Upper lobe of left lung (tissue), 6 donors: ENCODE data around the gene TCHP. TPM values are rescaled to one million over a fixed set of nuclear protein-coding genes. Genes with fewer than 3 reads are reported as not detected.
A peak's percentile ranks its signal among the peaks of the same experiment; 100 is the strongest.

Experiments
- ATAC-seq, 2 donors: fragments of 200-7000 bp; cut with Tn5 transposase; one replicate each; pipeline ENCODE4 v1.9.1; 2022; ENCODE audit warnings: mild to moderate bottlenecking in 2 of 2, moderate library complexity in 2 of 2; ENCODE audit not compliant: low FRiP score in 2 of 2
- DNase-seq, 2 donors: peaks; one replicate each; pipeline ENCODE4 v3.0.0-alpha.2; 2019 to 2020
- H3K27ac ChIP-seq, 4 donors: fragments of 200-600 bp; sonication (generic); one replicate each; pipeline ENCODE4 v1.5.1; 2016 to 2019
- H3K27me3 ChIP-seq, 4 donors: fragments of 200-600 bp; sonication (generic); one replicate each; pipeline ENCODE4 v1.5.1; 2017 to 2019
- H3K36me3 ChIP-seq, 4 donors: fragments of 200-600 bp; sonication (generic); one replicate each; pipeline ENCODE4 v1.5.1; 2016 to 2019
- H3K4me1 ChIP-seq, 4 donors: fragments of 200-600 bp; sonication (generic); one replicate each; pipeline ENCODE4 v1.5.1; 2018 to 2019
- H3K4me3 ChIP-seq, 4 donors: fragments of 200-600 bp; sonication (generic); one replicate each; pipeline ENCODE4 v1.5.1; 2017 to 2019; ENCODE audit warnings: mild to moderate bottlenecking in 2 of 4, moderate library complexity in 1 of 4
- H3K9me3 ChIP-seq, 4 donors: fragments of 200-600 bp; sonication (generic); one replicate each; pipeline ENCODE4 v1.5.1; 2018 to 2019
- EP300 ChIP-seq, 4 donors: sonication (generic); formaldehyde crosslinking; IDR thresholded peaks; one replicate each; pipeline ENCODE4 v1.5.1; 2017; ENCODE audit warnings: antibody characterized with exemption in 4 of 4, control low read depth in 2 of 4
- POLR2A ChIP-seq, 4 donors: fragments of 450-650 bp; IDR thresholded peaks; one replicate each; pipeline ENCODE4 v1.5.1; 2016 to 2017; ENCODE audit warnings: antibody characterized with exemption in 4 of 4, mild to moderate bottlenecking in 2 of 4
- POLR2AphosphoS5 ChIP-seq, 2 donors: sonication (generic); formaldehyde crosslinking; IDR thresholded peaks; one replicate each; pipeline ENCODE4 v1.5.1; 2017; ENCODE audit warnings: antibody characterized with exemption in 2 of 2
- WGBS, 2 donors: methylation state at CpG; one replicate each; pipeline ENCODE4 v1.1.5; 2017 to 2018; 5-methylcytosine and 5-hydroxymethylcytosine counted together
- total RNA-seq, 6 donors: library from RNA; depleted of rRNA in 4 of 6; stranded (reverse); fragments of >200 nt in 4 of 6; gene quantifications; one replicate each; pipeline versions ENCODE4 v1.1.0 to v1.2.1, GENCODE V29; 2016 to 2021
- TF ChIP-seq, protein P1 (sequence below), 6 experiments: fragments of 450-650 bp in 4 of 6; fragments of 200-600 bp in 2 of 6; sonication (generic) in 2 of 6; IDR thresholded peaks; one replicate each; pipeline ENCODE4 v1.5.1; 2016 to 2019; ENCODE audit warnings: antibody characterized with exemption in 6 of 6
- donor health status: DM: no; HTN: no; CAD: no; lungs with moderate emphysema.
- donor health status: DM: no; HTN: yes; CAD: no; lungs with severe emphysema.

TCHP gene
- total RNA-seq, 6 donors from 2014 or later = 10.5 to 90.1 (median 29.7) TPM

DNA sequence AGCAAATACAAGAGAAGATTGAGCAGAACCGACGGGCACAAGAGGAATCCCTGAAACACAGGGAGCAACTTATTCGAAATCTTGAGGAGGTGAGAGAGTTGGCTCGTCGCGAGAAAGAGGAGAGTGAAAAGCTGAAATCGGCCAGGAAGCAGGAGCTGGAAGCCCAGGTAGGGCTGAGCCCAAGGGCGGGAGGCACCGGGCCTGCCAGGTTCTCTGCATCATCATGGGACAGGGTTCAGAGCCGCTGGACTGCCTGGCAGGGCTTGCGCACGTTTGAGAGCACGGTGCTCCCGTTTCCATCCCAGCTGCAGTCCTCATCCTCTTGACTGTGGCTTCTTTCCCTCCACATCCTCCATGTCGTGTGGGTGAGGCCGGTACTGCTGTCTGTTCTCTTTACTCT lies 14.4 kb downstream of the TCHP start:
- Histone ChIP-seq H3K27ac (no peak overlapping the region), H3K27me3 (no peaks in the 10 kb centered on the region), H3K4me3 (no peak overlapping the region), H3K4me1 (no peaks in the 10 kb centered on the region), H3K9me3 (no peaks in the 10 kb centered on the region), H3K36me3 (peaks cover 43 to 95% (median 74%) of the 10 kb centered on the region in 4 donors)
- 89 to 92% methylated on average over 16 of the region's 16 CpGs for WGBS, 2 donors
- ATAC-seq (no peak), DNase-seq (peak in 1 of 2 donors; percentile 57)
- TF ChIP-seq POLR2AphosphoS5 (IDR thresholded peaks at IDR 0.05) (no peak), EP300 (IDR thresholded peaks at IDR 0.05) (no peak), POLR2A (IDR thresholded peaks at IDR 0.05) (no peak)
- TF ChIP-seq, protein P1, sequence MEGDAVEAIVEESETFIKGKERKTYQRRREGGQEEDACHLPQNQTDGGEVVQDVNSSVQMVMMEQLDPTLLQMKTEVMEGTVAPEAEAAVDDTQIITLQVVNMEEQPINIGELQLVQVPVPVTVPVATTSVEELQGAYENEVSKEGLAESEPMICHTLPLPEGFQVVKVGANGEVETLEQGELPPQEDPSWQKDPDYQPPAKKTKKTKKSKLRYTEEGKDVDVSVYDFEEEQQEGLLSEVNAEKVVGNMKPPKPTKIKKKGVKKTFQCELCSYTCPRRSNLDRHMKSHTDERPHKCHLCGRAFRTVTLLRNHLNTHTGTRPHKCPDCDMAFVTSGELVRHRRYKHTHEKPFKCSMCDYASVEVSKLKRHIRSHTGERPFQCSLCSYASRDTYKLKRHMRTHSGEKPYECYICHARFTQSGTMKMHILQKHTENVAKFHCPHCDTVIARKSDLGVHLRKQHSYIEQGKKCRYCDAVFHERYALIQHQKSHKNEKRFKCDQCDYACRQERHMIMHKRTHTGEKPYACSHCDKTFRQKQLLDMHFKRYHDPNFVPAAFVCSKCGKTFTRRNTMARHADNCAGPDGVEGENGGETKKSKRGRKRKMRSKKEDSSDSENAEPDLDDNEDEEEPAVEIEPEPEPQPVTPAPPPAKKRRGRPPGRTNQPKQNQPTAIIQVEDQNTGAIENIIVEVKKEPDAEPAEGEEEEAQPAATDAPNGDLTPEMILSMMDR (IDR thresholded peaks at IDR 0.05) = no peak

DNA sequence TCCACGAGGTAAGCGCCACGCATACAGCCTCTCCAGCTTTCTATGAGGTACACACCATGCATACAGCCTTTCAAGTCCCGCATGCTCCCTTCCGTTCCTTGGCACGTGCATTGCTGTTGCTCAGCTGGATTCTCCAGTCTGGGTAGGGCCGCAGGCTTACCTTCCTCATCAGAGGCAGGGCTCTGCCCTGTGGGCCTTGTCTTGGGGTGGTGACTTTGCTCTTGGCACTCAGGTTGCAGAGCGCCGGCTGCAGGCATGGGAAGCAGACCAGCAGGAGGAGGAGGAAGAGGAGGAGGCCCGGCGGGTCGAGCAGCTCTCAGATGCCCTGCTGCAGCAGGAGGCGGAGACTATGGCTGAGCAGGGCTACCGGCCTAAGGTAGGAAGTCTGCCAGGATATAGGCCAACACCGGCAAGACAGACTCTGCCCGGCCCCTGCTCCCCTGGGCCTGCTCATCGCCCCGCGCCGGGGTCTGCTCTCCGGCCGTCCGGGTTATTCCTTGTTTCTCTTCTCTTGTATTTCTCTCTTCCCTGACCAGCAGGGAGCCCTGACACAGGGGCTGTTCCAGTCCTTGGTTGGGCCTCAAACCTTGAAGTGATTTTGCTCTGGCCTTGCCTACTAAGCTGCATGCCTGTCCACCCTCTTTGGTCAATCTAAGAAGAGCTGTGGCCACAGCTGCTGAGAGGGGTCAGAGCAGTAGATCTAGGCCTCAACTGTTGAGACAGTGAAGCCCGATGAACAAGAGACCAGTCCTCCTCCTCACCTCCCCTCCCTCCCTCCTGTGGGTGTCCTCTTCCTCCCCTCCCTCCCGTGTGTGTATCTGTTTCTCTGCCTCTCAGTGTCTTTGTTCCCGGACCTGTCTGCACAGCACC lies 15.3 kb downstream of the TCHP start:
- TF ChIP-seq, protein P1 (IDR thresholded peaks at IDR 0.05) = no peak
- no peak for TF ChIP-seq POLR2AphosphoS5 (IDR thresholded peaks at IDR 0.05)
- no peak for TF ChIP-seq EP300 (IDR thresholded peaks at IDR 0.05)
- TF ChIP-seq POLR2A (IDR thresholded peaks at IDR 0.05) = no peak
- ATAC-seq (peak; percentile 12), DNase-seq (peak in 1 of 2 donors; percentile 71)
- H3K36me3 ChIP-seq = peaks cover 43 to 97% (median 77%) of the 10 kb centered on the region in 4 donors
- no peaks in the 10 kb centered on the region for H3K27me3 ChIP-seq
- H3K9me3 ChIP-seq = no peaks in the 10 kb centered on the region
- WGBS, 2 donors = 89 to 90% methylated on average over 20 to 24 of the region's 26 CpGs
- no peaks in the 10 kb centered on the region for H3K4me1 ChIP-seq
- no peak overlapping the region for H3K27ac ChIP-seq
- H3K4me3 ChIP-seq = no peak overlapping the region

DNA sequence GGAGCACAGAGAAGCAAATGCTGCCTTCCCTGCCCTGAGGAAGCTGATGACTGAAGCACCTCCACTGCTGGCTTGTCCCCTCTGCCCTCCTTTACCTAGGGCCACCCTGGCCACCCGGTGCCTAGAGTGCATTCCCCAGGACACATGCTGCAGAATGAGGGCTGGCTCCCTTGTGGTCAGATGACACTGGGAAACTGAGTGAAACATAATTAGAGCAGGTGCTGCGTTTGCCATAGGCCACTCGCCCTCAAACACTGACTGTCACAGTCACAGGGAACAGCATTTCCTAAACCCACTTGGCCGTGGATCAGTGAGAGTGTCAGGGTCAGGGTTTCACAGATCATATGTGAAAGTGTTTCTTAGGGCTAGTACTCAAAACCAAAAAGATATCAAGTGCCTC lies 16.0 kb downstream of the TCHP start:
- Histone ChIP-seq H3K4me1 (no peaks in the 10 kb centered on the region), H3K9me3 (no peaks in the 10 kb centered on the region), H3K27me3 (no peaks in the 10 kb centered on the region), H3K4me3 (no peak overlapping the region), H3K36me3 (peaks cover 43 to 97% (median 78%) of the 10 kb centered on the region in 4 donors), H3K27ac (no peak overlapping the region)
- no peak for ATAC-seq
- DNase-seq = no peak
- 83 to 86% methylated on average over 1 to 4 of the region's 4 CpGs for WGBS, 2 donors
- TF ChIP-seq POLR2AphosphoS5 (IDR thresholded peaks at IDR 0.05) (no peak), POLR2A (IDR thresholded peaks at IDR 0.05) (no peak), EP300 (IDR thresholded peaks at IDR 0.05) (no peak)
- TF ChIP-seq, protein P1 (IDR thresholded peaks at IDR 0.05) = no peak

DNA sequence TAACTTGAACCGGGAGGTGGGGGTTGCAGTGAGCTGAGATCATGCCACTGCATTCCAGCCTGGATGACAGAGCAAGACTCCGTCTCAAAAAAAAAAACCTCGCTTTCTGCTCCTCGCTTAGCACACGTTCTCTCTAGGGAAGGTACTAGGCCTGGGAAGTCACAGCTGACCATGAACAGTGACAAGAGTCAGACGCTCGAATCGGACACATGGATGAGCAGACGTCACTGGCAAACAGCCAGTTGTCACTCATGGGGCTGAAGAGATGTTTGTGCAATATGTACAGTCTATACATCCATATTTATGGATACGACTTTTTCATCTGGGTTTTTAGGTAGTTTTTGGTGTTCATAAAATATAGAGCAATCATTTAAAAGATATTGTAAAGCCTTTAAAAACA lies 19.4 kb downstream of the TCHP start:
- Histone ChIP-seq H3K27me3 (no peaks in the 10 kb centered on the region), H3K36me3 (peaks cover 30 to 80% (median 55%) of the 10 kb centered on the region in 4 donors), H3K4me1 (no peaks in the 10 kb centered on the region), H3K9me3 (no peaks in the 10 kb centered on the region), H3K4me3 (no peak overlapping the region), H3K27ac (no peak overlapping the region)
- TF ChIP-seq, protein P1 (IDR thresholded peaks at IDR 0.05) = no peak
- no peak for TF ChIP-seq EP300 (IDR thresholded peaks at IDR 0.05)
- no peak for TF ChIP-seq POLR2AphosphoS5 (IDR thresholded peaks at IDR 0.05)
- TF ChIP-seq POLR2A (IDR thresholded peaks at IDR 0.05) = no peak
- ATAC-seq (no peak), DNase-seq (no peak)
- WGBS, 2 donors = 82 to 91% methylated on average over 10 of the region's 10 CpGs
